SK-N-SH treated with all-trans-retinoic acid at 6 μM for 48 hours (cell line): Measurements from ENCODE around the gene CDC23.

Source experiments
- ARNTL ChIP-seq: fragments of 450-650 bp; formaldehyde crosslinking; IDR thresholded peaks from 2 replicates; pipeline ENCODE4 v1.5.0; 2020; ENCODE audit warnings: low read depth, mild to moderate bottlenecking, moderate library complexity, borderline replicate concordance
- ESRRG ChIP-seq: fragments of 250-450 bp; sonication (Bioruptor Pico); IDR thresholded peaks from 2 replicates; pipeline ENCODE4 v1.6.1; 2021; ENCODE audit warnings: mild to moderate bottlenecking
- ISL1 ChIP-seq: fragments of 250-450 bp; sonication (Bioruptor Pico); IDR thresholded peaks from 2 replicates; pipeline ENCODE4 v2.1.2; 2022; ENCODE audit warnings: mild to moderate bottlenecking, moderate library complexity
- OSR1 ChIP-seq: fragments of 250-450 bp; sonication (Bioruptor Pico); IDR thresholded peaks from 2 replicates; pipeline ENCODE4 v1.8.0; 2022; ENCODE audit warnings: moderate library complexity, mild to moderate bottlenecking, inconsistent platforms
- PPARA ChIP-seq: fragments of 250-450 bp; sonication (Bioruptor Pico); IDR thresholded peaks from 2 replicates; pipeline ENCODE4 v1.5.0; 2020; ENCODE audit warnings: mild to moderate bottlenecking, borderline replicate concordance
- RARB ChIP-seq: fragments of 250-450 bp; sonication (Bioruptor Pico); IDR thresholded peaks from 2 replicates; pipeline ENCODE4 v1.8.0; 2021; ENCODE audit warnings: mild to moderate bottlenecking, moderate library complexity
- TCF4 ChIP-seq: fragments of 250-450 bp; sonication (Bioruptor Pico); IDR thresholded peaks from 2 replicates; pipeline ENCODE4 v1.8.0; 2021; ENCODE audit warnings: mild to moderate bottlenecking, moderate library complexity, borderline replicate concordance
- TOX ChIP-seq: fragments of 250-450 bp; sonication (Bioruptor Pico); IDR thresholded peaks from 2 replicates; pipeline ENCODE4 v1.8.0; 2021; ENCODE audit warnings: mild to moderate bottlenecking, moderate library complexity, borderline replicate concordance
- ZFP30 ChIP-seq: fragments of 450-650 bp; formaldehyde crosslinking; IDR thresholded peaks from 2 replicates; pipeline ENCODE4 v1.5.0; 2022; ENCODE audit warnings: mild to moderate bottlenecking, moderate library complexity
- ZNF70 ChIP-seq: fragments of 450-650 bp; formaldehyde crosslinking; IDR thresholded peaks from 2 replicates; pipeline ENCODE4 v1.5.0; 2020; ENCODE audit warnings: mild to moderate bottlenecking, moderate library complexity
- ZNF8 ChIP-seq: fragments of 450-650 bp; formaldehyde crosslinking; IDR thresholded peaks from 2 replicates; pipeline ENCODE4 v1.5.0; 2020; ENCODE audit warnings: mild to moderate bottlenecking, moderate library complexity
- TF ChIP-seq, protein P1 (sequence below): fragments of 250-450 bp; sonication (Bioruptor Pico); IDR thresholded peaks from 2 replicates; pipeline ENCODE4 v1.8.0; 2020; ENCODE audit warnings: mild to moderate bottlenecking, moderate library complexity, borderline replicate concordance
- TF ChIP-seq, protein P2 (sequence below): fragments of 250-450 bp; sonication (Bioruptor Pico); IDR thresholded peaks from 2 replicates; pipeline ENCODE4 v1.5.1; 2020; ENCODE audit warnings: low read depth, mild to moderate bottlenecking, moderate library complexity
- TF ChIP-seq, protein P3 (sequence below): fragments of 250-450 bp; sonication (Bioruptor Pico); IDR thresholded peaks from 2 replicates; pipeline ENCODE4 v1.8.0; 2021; ENCODE audit warnings: low read depth, mild to moderate bottlenecking, moderate library complexity, borderline replicate concordance

DNA sequence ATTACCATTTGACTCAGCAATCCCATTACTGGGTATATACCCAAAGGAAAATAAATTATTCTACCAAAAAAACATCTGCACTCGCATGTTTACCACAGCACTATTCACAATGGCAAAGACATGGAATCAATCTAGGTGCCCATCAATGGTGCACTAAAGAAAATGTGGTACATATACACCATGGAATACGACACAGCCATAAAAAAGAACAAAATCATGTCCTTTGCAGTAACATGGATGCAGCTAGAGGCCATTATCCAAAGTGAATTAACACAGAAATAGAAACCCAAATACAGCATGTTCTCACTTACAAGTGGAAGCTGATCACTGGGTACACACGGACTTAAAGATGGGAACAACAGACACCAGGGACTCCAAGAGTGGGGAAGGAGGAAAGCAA lies 2.1 kb downstream of the CDC23 start:
- no peak for TF ChIP-seq RARB (CRISPR knock-in tag)
- no peak for TF ChIP-seq ARNTL (CRISPR knock-in tag)
- TF ChIP-seq TOX (CRISPR knock-in tag), result no peak
- no peak for TF ChIP-seq ESRRG (CRISPR knock-in tag)
- TF ChIP-seq ZFP30 (CRISPR knock-in tag), result no peak
- TF ChIP-seq, protein P1, sequence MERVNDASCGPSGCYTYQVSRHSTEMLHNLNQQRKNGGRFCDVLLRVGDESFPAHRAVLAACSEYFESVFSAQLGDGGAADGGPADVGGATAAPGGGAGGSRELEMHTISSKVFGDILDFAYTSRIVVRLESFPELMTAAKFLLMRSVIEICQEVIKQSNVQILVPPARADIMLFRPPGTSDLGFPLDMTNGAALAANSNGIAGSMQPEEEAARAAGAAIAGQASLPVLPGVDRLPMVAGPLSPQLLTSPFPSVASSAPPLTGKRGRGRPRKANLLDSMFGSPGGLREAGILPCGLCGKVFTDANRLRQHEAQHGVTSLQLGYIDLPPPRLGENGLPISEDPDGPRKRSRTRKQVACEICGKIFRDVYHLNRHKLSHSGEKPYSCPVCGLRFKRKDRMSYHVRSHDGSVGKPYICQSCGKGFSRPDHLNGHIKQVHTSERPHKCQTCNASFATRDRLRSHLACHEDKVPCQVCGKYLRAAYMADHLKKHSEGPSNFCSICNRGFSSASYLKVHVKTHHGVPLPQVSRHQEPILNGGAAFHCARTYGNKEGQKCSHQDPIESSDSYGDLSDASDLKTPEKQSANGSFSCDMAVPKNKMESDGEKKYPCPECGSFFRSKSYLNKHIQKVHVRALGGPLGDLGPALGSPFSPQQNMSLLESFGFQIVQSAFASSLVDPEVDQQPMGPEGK (CRISPR knock-in tag), result no peak
- no peak for TF ChIP-seq ZNF70
- no peak for TF ChIP-seq PPARA
- TF ChIP-seq TCF4 (CRISPR knock-in tag), result no peak
- TF ChIP-seq OSR1, result no peak
- TF ChIP-seq ZNF8 (CRISPR knock-in tag), result no peak
- TF ChIP-seq, protein P2, sequence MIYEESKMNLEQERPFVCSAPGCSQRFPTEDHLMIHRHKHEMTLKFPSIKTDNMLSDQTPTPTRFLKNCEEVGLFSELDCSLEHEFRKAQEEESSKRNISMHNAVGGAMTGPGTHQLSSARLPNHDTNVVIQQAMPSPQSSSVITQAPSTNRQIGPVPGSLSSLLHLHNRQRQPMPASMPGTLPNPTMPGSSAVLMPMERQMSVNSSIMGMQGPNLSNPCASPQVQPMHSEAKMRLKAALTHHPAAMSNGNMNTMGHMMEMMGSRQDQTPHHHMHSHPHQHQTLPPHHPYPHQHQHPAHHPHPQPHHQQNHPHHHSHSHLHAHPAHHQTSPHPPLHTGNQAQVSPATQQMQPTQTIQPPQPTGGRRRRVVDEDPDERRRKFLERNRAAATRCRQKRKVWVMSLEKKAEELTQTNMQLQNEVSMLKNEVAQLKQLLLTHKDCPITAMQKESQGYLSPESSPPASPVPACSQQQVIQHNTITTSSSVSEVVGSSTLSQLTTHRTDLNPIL (CRISPR knock-in tag), result no peak
- TF ChIP-seq, protein P3, sequence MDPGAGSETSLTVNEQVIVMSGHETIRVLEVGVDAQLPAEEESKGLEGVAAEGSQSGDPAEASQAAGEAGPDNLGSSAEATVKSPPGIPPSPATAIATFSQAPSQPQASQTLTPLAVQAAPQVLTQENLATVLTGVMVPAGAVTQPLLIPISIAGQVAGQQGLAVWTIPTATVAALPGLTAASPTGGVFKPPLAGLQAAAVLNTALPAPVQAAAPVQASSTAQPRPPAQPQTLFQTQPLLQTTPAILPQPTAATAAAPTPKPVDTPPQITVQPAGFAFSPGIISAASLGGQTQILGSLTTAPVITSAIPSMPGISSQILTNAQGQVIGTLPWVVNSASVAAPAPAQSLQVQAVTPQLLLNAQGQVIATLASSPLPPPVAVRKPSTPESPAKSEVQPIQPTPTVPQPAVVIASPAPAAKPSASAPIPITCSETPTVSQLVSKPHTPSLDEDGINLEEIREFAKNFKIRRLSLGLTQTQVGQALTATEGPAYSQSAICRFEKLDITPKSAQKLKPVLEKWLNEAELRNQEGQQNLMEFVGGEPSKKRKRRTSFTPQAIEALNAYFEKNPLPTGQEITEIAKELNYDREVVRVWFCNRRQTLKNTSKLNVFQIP, result no peak
- TF ChIP-seq ISL1, result no peak
